A549 (cell line): Measurements from ENCODE around the gene MRPS6. TPM values are rescaled to one million over a fixed set of nuclear protein-coding genes. Genes with fewer than 3 reads are reported as not detected.

Experiments used
- ATAC-seq, 2 experiments: fragments of 200-7000 bp in 1 of 2; fragments of >200 bp in 1 of 2; cut with Nextera tagmentation in 1 of 2; cut with Tn5 transposase in 1 of 2; 3 replicates each; pipeline versions ENCODE4 v1.8.0 to v1.9.1; 2018 to 2020; ENCODE audit warnings: mild to moderate bottlenecking in 1 of 2, moderate library complexity in 1 of 2
- CTCF ChIA-PET: fragments of 300-600 bp; sonication (Branson Sonifier 250); formaldehyde crosslinking; extraction: SDS; loops from one replicate; lab custom pipeline; 2021; ENCODE audit warnings: antibody characterized with exemption, inconsistent platforms; lab: Yijun Ruan, JAX
- POLR2A ChIA-PET: fragments of 350-600 bp; formaldehyde crosslinking; extraction: SDS; loops from one replicate; lab custom pipeline; 2021; ENCODE audit warnings: antibody characterized with exemption, inconsistent platforms; lab: Yijun Ruan, JAX
- DNase-seq, 2 experiments: peaks; one replicate each; pipeline versions ENCODE4 v3.0.0 to v3.0.0-alpha.2; 2011 to 2016; ENCODE audit warnings: low read depth in 1 of 2, low spot score in 1 of 2
- FAIRE-seq: peaks from 2 replicates; lab custom pipeline; 2011; peaks lifted over from hg19 to GRCh38; lab: Jason Lieb, UNC
- H3K27ac ChIP-seq, 2 experiments: fragments of >200 bp; sonication (Bioruptor Twin); formaldehyde crosslinking; 3 replicates each; pipeline ENCODE4 v1.5.1; 2016 to 2017
- H3K4me1 ChIP-seq: fragments of >200 bp; sonication (Bioruptor Twin); formaldehyde crosslinking; 3 replicates; pipeline ENCODE4 v1.6.1; 2016
- H3K4me2 ChIP-seq: fragments of >200 bp; sonication (Bioruptor Twin); formaldehyde crosslinking; 3 replicates; pipeline ENCODE4 v1.6.1; 2016
- H3K4me3 ChIP-seq: fragments of >200 bp; sonication (Bioruptor Twin); formaldehyde crosslinking; 3 replicates; pipeline ENCODE4 v1.5.1; 2016
- H3K9me3 ChIP-seq: fragments of >200 bp; sonication (Bioruptor Twin); formaldehyde crosslinking; 3 replicates; pipeline ENCODE4 v1.6.1; 2016
- BHLHE40 ChIP-seq: IDR thresholded peaks from 2 replicates; pipeline ENCODE4 v1.6.1; 2012; ENCODE audit warnings: low read depth, low read length, inconsistent platforms
- CBX2 ChIP-seq: fragments of 200-600 bp; sonication (generic); IDR thresholded peaks from 2 replicates; pipeline ENCODE4 v1.6.1; 2016; ENCODE audit warnings: low read depth, mild to moderate bottlenecking, borderline replicate concordance
- CHD4 ChIP-seq: fragments of 200-600 bp; sonication (generic); IDR thresholded peaks from 2 replicates; pipeline ENCODE4 v1.6.1; 2016; ENCODE audit warnings: antibody characterized with exemption, mild to moderate bottlenecking, borderline replicate concordance
- FOXS1 ChIP-seq: fragments of 250-450 bp; sonication (Bioruptor Pico); IDR thresholded peaks from 2 replicates; pipeline ENCODE4 v1.5.0; 2020; ENCODE audit warnings: mild to moderate bottlenecking, moderate library complexity
- GATA3 ChIP-seq: IDR thresholded peaks from 2 replicates; pipeline ENCODE4 v1.6.1; 2012; ENCODE audit warnings: borderline replicate concordance
- HDAC2 ChIP-seq: fragments of 200-600 bp; sonication (generic); IDR thresholded peaks from 2 replicates; pipeline ENCODE4 v1.6.1; 2016
- HEYL ChIP-seq: fragments of 250-450 bp; sonication (Bioruptor Pico); IDR thresholded peaks from 2 replicates; pipeline ENCODE4 v1.8.0; 2021; ENCODE audit warnings: mild to moderate bottlenecking, moderate library complexity
- HOXB5 ChIP-seq: fragments of 250-450 bp; sonication (Bioruptor Pico); IDR thresholded peaks from 2 replicates; pipeline ENCODE4 v1.5.0; 2020; ENCODE audit warnings: mild to moderate bottlenecking, moderate library complexity
- JUNB ChIP-seq: fragments of >200 bp; sonication (Bioruptor Twin); formaldehyde crosslinking; IDR thresholded peaks from 2 replicates; pipeline ENCODE4 v1.6.1; 2016
- KDM5A ChIP-seq: fragments of 200-600 bp; sonication (generic); IDR thresholded peaks from 2 replicates; pipeline ENCODE4 v1.6.1; 2016; ENCODE audit warnings: antibody characterized with exemption, mild to moderate bottlenecking
- MYC ChIP-seq: IDR thresholded peaks from 2 replicates; pipeline ENCODE4 v1.6.1; 2012; ENCODE audit warnings: mild to moderate bottlenecking, inconsistent platforms, low read length, improper control_type of control experiment, borderline replicate concordance
- PHF8 ChIP-seq: fragments of 200-600 bp; sonication (generic); IDR thresholded peaks from 2 replicates; pipeline ENCODE4 v1.6.1; 2016; ENCODE audit warnings: low read depth, mild to moderate bottlenecking, antibody characterized with exemption, moderate library complexity, borderline replicate concordance
- POLR2AphosphoS2 ChIP-seq: conservative IDR thresholded peaks from 2 replicates; pipeline ENCODE4 v1.6.1; 2012; ENCODE audit warnings: low read length, improper control_type of control experiment, inconsistent platforms
- RFX5 ChIP-seq: fragments of 450-650 bp; IDR thresholded peaks from 2 replicates; pipeline ENCODE4 v1.7.1; 2014; ENCODE audit warnings: antibody characterized with exemption, mild to moderate bottlenecking, moderate library complexity
- TP53 ChIP-seq: fragments of 250-450 bp; sonication (Bioruptor Pico); IDR thresholded peaks from 2 replicates; pipeline ENCODE4 v1.5.0; 2021; ENCODE audit warnings: mild to moderate bottlenecking, moderate library complexity
- WGBS: methylation state at CpG from one replicate; pipeline ENCODE4 v1.1.6; 2017; ENCODE audit errors: missing lambda C conversion rate; 5-methylcytosine and 5-hydroxymethylcytosine counted together
- polyA plus RNA-seq, 4 experiments: library from polyadenylated mRNA; depleted of rRNA in 3 of 4; stranded (reverse); fragments of >200 nt; fragmentation: RNase III in 1 of 4; extraction: RNeasy Plus Mini Kit Qiagen cat#74134 plus additional on column Dnase treatment in 1 of 4; gene quantifications; 2 replicates in 3 of 4; 3 replicates in 1 of 4; pipeline ENCODE4 v1.2.3, GENCODE V29; 2011 to 2017
- TF ChIP-seq, protein P1 (sequence below): fragments of 200-600 bp; sonication (generic); IDR thresholded peaks from 2 replicates; pipeline ENCODE4 v1.6.1; 2016; ENCODE audit warnings: antibody characterized with exemption, mild to moderate bottlenecking, moderate library complexity
- TF ChIP-seq, protein P2 (sequence below): fragments of 250-450 bp; sonication (Bioruptor Pico); IDR thresholded peaks from 2 replicates; pipeline ENCODE4 v1.5.0; 2021; ENCODE audit warnings: mild to moderate bottlenecking, moderate library complexity, borderline replicate concordance
- TF ChIP-seq, protein P3 (sequence below): fragments of >200 bp; sonication (Bioruptor Twin); formaldehyde crosslinking; IDR thresholded peaks from 3 replicates; pipeline ENCODE4 v1.6.1; 2016
- TF ChIP-seq, protein P4 (sequence below): fragments of 250-450 bp; sonication (Bioruptor Pico); IDR thresholded peaks from 2 replicates; pipeline ENCODE4 v1.5.0; 2020; ENCODE audit warnings: low read depth, mild to moderate bottlenecking, moderate library complexity
- TF ChIP-seq, protein P5 (sequence below): IDR thresholded peaks from 2 replicates; pipeline ENCODE4 v1.6.1; 2012; ENCODE audit warnings: low read depth, borderline replicate concordance
- TF ChIP-seq, protein P6 (sequence below): IDR thresholded peaks from 2 replicates; pipeline ENCODE4 v1.6.1; 2012

The MRPS6 gene
- polyA plus RNA-seq, 2 of the 4 experiments (the other 2 are of a cell fraction), result 26.9 to 57.4 TPM

DNA sequence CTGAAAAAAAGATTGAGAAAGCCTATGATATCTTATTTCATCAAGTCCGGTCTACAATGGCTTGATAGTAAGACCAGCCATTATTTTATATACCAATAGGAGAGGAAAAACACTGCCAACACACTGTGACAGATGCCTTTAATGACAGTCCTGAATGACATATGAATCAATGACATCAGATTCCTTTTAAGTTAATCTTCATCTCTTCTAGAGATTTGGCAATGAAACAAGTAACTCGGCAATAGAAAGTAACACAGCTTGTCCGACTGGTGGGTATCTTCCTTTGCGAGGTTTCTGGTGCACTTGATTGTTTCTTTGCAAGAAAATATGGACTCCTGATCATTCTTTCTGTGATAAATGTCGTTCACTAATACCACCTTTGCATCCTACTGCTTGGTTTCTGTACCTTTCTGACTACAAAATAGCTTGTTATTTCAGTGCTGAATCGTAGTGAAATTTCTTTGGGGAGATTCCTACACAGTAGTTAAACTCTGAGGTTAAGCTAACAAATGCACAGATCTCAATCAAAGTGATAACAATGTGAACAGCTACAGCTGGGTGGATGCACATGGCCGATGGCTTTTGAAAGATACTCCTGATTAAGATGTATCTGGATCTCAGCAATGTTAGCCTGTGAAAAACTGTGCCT lies 104.7 kb downstream of the MRPS6 start:
- ATAC-seq, result no peak
- Histone ChIP-seq H3K27ac (no peak overlapping the region), H3K9me3 (no peaks in the 10 kb centered on the region), H3K4me1 (no peaks in the 10 kb centered on the region), H3K4me2 (no peak overlapping the region), H3K4me3 (no peak overlapping the region)
- no peak for FAIRE-seq
- CTCF ChIA-PET, result no interaction called here
- WGBS, result 39% methylated on average over 7 of the region's 7 CpGs
- DNase-seq, result no peak
- POLR2A ChIA-PET, result no interaction called here
- TF ChIP-seq HDAC2 (no peak), CBX2 (no peak), KDM5A (no peak), POLR2AphosphoS2 (no peak), BHLHE40 (no peak)
- TF ChIP-seq, protein P1, sequence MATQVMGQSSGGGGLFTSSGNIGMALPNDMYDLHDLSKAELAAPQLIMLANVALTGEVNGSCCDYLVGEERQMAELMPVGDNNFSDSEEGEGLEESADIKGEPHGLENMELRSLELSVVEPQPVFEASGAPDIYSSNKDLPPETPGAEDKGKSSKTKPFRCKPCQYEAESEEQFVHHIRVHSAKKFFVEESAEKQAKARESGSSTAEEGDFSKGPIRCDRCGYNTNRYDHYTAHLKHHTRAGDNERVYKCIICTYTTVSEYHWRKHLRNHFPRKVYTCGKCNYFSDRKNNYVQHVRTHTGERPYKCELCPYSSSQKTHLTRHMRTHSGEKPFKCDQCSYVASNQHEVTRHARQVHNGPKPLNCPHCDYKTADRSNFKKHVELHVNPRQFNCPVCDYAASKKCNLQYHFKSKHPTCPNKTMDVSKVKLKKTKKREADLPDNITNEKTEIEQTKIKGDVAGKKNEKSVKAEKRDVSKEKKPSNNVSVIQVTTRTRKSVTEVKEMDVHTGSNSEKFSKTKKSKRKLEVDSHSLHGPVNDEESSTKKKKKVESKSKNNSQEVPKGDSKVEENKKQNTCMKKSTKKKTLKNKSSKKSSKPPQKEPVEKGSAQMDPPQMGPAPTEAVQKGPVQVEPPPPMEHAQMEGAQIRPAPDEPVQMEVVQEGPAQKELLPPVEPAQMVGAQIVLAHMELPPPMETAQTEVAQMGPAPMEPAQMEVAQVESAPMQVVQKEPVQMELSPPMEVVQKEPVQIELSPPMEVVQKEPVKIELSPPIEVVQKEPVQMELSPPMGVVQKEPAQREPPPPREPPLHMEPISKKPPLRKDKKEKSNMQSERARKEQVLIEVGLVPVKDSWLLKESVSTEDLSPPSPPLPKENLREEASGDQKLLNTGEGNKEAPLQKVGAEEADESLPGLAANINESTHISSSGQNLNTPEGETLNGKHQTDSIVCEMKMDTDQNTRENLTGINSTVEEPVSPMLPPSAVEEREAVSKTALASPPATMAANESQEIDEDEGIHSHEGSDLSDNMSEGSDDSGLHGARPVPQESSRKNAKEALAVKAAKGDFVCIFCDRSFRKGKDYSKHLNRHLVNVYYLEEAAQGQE, result no peak

DNA sequence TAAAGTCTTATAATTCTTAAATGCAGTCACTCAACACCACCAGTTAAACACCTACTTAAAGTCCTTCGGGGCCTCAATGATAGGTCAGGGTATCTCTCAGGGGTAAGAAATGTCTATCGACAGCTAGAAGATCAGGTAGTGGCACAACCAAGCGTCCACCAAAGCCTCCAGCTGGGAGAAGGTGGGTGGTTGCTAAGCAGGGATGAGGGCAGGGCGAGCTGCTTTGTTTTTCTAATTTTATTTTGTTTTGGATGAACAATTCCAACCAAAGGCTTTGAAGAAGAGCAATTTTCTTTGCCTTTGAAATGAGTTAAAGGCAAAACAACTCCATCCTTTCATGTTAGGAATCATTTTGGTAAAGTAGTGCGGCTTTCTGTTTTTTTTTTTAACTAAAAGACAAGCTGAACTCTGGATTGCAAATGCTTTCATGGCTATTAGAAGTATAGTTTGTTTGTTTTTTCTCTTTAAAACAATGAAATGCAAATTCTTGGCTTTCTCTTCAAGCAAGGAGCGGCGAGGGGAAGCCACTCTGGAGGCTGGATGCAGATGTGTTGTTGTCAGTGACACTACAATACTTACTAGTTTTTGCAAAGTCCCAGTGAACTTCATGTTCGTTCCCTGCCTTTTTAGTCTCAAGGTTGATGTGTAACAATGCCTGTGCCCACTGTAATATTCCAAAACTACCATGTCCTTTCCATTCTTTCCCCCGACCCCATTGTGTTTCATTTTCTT lies 106.0 kb downstream of the MRPS6 start:
- 41% methylated on average over 9 of the region's 9 CpGs for WGBS
- Histone ChIP-seq H3K4me3 (no peak overlapping the region), H3K9me3 (no peaks in the 10 kb centered on the region), H3K4me1 (no peaks in the 10 kb centered on the region), H3K27ac (no peak overlapping the region), H3K4me2 (no peak overlapping the region)
- POLR2A ChIA-PET, result no interaction called here
- ATAC-seq, result no peak
- no peak for FAIRE-seq
- TF ChIP-seq RFX5, result no peak
- TF ChIP-seq HEYL, result no peak
- CTCF ChIA-PET, result interaction anchor here (1.6 kb wide), 1 partner anchor 39 kb away, joined by 3 read pairs; no protein-coding TSS in a partner anchor
- DNase-seq, result no peak

DNA sequence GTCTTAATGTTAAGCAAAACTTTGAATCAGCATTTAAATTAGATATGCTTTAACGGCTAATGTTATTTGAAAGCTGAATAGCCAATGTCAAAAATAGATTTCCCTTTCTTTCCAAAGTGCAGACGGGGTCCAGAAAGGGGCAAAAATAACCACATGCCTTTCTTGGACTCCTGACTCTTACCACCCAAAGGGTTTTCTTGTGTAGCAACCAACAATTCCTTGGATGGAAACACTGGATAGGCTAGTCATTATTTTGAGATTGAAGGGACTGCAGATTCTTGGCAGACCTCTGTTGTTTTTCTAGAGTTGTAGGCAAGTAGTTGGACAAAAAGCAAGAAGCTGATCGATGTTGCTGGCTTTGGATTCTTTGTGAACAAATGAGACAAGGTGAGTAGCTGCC lies 107.0 kb downstream of the MRPS6 start:
- WGBS, result 48% methylated on average over 3 of the region's 3 CpGs
- no peak overlapping the region for H3K27ac ChIP-seq
- H3K9me3 ChIP-seq, result no peaks in the 10 kb centered on the region
- no peak for TF ChIP-seq FOXS1 (CRISPR knock-in tag)
- no peak for TF ChIP-seq KDM5A
- no peak for TF ChIP-seq MYC
- no peak for TF ChIP-seq BHLHE40
- no peak for TF ChIP-seq TP53 (CRISPR knock-in tag)
- no peak for TF ChIP-seq HOXB5 (CRISPR knock-in tag)
- no peak for TF ChIP-seq GATA3
- TF ChIP-seq, protein P2, sequence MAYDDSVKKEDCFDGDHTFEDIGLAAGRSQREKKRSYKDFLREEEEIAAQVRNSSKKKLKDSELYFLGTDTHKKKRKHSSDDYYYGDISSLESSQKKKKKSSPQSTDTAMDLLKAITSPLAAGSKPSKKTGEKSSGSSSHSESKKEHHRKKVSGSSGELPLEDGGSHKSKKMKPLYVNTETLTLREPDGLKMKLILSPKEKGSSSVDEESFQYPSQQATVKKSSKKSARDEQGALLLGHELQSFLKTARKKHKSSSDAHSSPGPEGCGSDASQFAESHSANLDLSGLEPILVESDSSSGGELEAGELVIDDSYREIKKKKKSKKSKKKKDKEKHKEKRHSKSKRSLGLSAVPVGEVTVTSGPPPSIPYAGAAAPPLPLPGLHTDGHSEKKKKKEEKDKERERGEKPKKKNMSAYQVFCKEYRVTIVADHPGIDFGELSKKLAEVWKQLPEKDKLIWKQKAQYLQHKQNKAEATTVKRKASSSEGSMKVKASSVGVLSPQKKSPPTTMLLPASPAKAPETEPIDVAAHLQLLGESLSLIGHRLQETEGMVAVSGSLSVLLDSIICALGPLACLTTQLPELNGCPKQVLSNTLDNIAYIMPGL (CRISPR knock-in tag), result no peak
- no peak for TF ChIP-seq PHF8
- TF ChIP-seq, protein P3, sequence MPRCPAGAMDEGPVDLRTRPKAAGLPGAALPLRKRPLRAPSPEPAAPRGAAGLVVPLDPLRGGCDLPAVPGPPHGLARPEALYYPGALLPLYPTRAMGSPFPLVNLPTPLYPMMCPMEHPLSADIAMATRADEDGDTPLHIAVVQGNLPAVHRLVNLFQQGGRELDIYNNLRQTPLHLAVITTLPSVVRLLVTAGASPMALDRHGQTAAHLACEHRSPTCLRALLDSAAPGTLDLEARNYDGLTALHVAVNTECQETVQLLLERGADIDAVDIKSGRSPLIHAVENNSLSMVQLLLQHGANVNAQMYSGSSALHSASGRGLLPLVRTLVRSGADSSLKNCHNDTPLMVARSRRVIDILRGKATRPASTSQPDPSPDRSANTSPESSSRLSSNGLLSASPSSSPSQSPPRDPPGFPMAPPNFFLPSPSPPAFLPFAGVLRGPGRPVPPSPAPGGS, result no peak
- TF ChIP-seq, protein P4, sequence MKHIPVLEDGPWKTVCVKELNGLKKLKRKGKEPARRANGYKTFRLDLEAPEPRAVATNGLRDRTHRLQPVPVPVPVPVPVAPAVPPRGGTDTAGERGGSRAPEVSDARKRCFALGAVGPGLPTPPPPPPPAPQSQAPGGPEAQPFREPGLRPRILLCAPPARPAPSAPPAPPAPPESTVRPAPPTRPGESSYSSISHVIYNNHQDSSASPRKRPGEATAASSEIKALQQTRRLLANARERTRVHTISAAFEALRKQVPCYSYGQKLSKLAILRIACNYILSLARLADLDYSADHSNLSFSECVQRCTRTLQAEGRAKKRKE (CRISPR knock-in tag), result no peak
- no peak for TF ChIP-seq JUNB
- no peak for TF ChIP-seq CBX2
- TF ChIP-seq, protein P5, sequence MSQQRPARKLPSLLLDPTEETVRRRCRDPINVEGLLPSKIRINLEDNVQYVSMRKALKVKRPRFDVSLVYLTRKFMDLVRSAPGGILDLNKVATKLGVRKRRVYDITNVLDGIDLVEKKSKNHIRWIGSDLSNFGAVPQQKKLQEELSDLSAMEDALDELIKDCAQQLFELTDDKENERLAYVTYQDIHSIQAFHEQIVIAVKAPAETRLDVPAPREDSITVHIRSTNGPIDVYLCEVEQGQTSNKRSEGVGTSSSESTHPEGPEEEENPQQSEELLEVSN, result no peak
- TF ChIP-seq HEYL, result no peak
- TF ChIP-seq CHD4, result no peak
- TF ChIP-seq, protein P6, sequence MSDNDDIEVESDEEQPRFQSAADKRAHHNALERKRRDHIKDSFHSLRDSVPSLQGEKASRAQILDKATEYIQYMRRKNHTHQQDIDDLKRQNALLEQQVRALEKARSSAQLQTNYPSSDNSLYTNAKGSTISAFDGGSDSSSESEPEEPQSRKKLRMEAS, result no peak
- no peak for DNase-seq
- ATAC-seq, result no peak
- POLR2A ChIA-PET, result no interaction called here
- H3K4me3 ChIP-seq, result no peak overlapping the region
- no peak for FAIRE-seq
- CTCF ChIA-PET, result interaction anchor here (1.6 kb wide), 1 partner anchor 40 kb away, joined by 3 read pairs; no protein-coding TSS in a partner anchor
- no peak overlapping the region for H3K4me2 ChIP-seq
- H3K4me1 ChIP-seq, result no peaks in the 10 kb centered on the region
